HG03460 (cell line): ENCODE measurements around the gene COL9A3.

ENCODE experiments used
- ATAC-seq: cut with Tn5 transposase; IDR thresholded peaks from one replicate; pipeline ENCODE4 v1.9.1; 2021; ENCODE audit not compliant: unreplicated experiment

COL9A3 gene

GRCh38 chr20:62796699-62797491, 20.0 kb upstream of the COL9A3 start:
- no peak for ATAC-seq

- ATAC-seq, result no peak
Measured at GRCh38 chr20:62797671-62798532, 18.9 kb upstream of the COL9A3 start.

GRCh38 chr20:62799036-62799435, 17.8 kb upstream of the COL9A3 start:
- no peak for ATAC-seq

GRCh38 chr20:62799459-62799858, 17.4 kb upstream of the COL9A3 start:
- ATAC-seq, result no peak

- ATAC-seq, result no peak
Measured at GRCh38 chr20:62799873-62800272, 17.0 kb upstream of the COL9A3 start.

- no peak for ATAC-seq
Measured at GRCh38 chr20:62800314-62801259, 16.3 kb upstream of the COL9A3 start.

- ATAC-seq, result no peak
Measured at GRCh38 chr20:62801284-62802010, 15.4 kb upstream of the COL9A3 start.

- ATAC-seq, result no peak
Measured at GRCh38 chr20:62802026-62802712, 14.7 kb upstream of the COL9A3 start.

GRCh38 chr20:62804021-62804626, 12.7 kb upstream of the COL9A3 start:
- no peak for ATAC-seq

- ATAC-seq, result no peak
Measured at GRCh38 chr20:62804627-62805154, 12.2 kb upstream of the COL9A3 start, which contains the start of gene OGFR. Gene OGFR (plus strand): TSS chr20:62804835. CDS start chr20:62804860, 25 bp downstream.

- ATAC-seq, result no peak
Measured at GRCh38 chr20:62805155-62805710, 11.6 kb upstream of the COL9A3 start.

GRCh38 chr20:62805711-62806382, 11.0 kb upstream of the COL9A3 start:
- ATAC-seq, result no peak

- ATAC-seq, result no peak
Measured at GRCh38 chr20:62806383-62807050, 10.3 kb upstream of the COL9A3 start.

- no peak for ATAC-seq
Measured at GRCh38 chr20:62807444-62808210, 9.2 kb upstream of the COL9A3 start.

GRCh38 chr20:62808211-62808865, 8.5 kb upstream of the COL9A3 start:
- no peak for ATAC-seq
